ENCODE results near the gene EFNA2.

The EFNA2 gene

GRCh38 chr19:1286487-1287353, 1.0 kb downstream of the EFNA2 start:
- in situ Hi-C loops (cut with HindIII; ENCODE audit: low sequenced_read_pairs): no loop called here
- no peak overlapping the region for H3K4me3 ChIP-seq (ENCODE audit: low read depth, low read length)
- no peak for DNase-seq (ENCODE audit: low read depth, low spot score)
- TF ChIP-seq CTCF (IDR thresholded peaks at IDR 0.05; ENCODE audit: low read depth, low read length): no peak

GRCh38 chr19:1287354-1288225, 1.9 kb downstream of the EFNA2 start:
- no peak for DNase-seq (ENCODE audit: low read depth, low spot score)
- TF ChIP-seq CTCF (IDR thresholded peaks at IDR 0.05; ENCODE audit: low read depth, low read length): no peak
- H3K4me3 ChIP-seq (ENCODE audit: low read depth, low read length): no peak overlapping the region
- in situ Hi-C loops (cut with HindIII; ENCODE audit: low sequenced_read_pairs): no loop called here

- in situ Hi-C loops (cut with HindIII; ENCODE audit: low sequenced_read_pairs): no loop called here
- TF ChIP-seq CTCF (IDR thresholded peaks at IDR 0.05; ENCODE audit: low read depth, low read length): no peak
- no peak for DNase-seq (ENCODE audit: low read depth, low spot score)
- no peak overlapping the region for H3K4me3 ChIP-seq (ENCODE audit: low read depth, low read length)
Measured at GRCh38 chr19:1288226-1288612, 2.5 kb downstream of the EFNA2 start.

- no peak overlapping the region for H3K4me3 ChIP-seq (ENCODE audit: low read depth, low read length)
- in situ Hi-C loops (cut with HindIII; ENCODE audit: low sequenced_read_pairs): no loop called here
- no peak for TF ChIP-seq CTCF (IDR thresholded peaks at IDR 0.05; ENCODE audit: low read depth, low read length)
- no peak for DNase-seq (ENCODE audit: low read depth, low spot score)
Measured at GRCh38 chr19:1288833-1289685, 3.4 kb downstream of the EFNA2 start.

GRCh38 chr19:1289686-1290025, 4.0 kb downstream of the EFNA2 start:
- H3K4me3 ChIP-seq (ENCODE audit: low read depth, low read length): no peak overlapping the region
- in situ Hi-C loops (cut with HindIII; ENCODE audit: low sequenced_read_pairs): no loop called here
- no peak for DNase-seq (ENCODE audit: low read depth, low spot score)
- no peak for TF ChIP-seq CTCF (IDR thresholded peaks at IDR 0.05; ENCODE audit: low read depth, low read length)

- in situ Hi-C loops (cut with HindIII; ENCODE audit: low sequenced_read_pairs): no loop called here
- no peak for TF ChIP-seq CTCF (IDR thresholded peaks at IDR 0.05; ENCODE audit: low read depth, low read length)
- no peak for DNase-seq (ENCODE audit: low read depth, low spot score)
- H3K4me3 ChIP-seq (ENCODE audit: low read depth, low read length): no peak overlapping the region
Measured at GRCh38 chr19:1290196-1290702, 4.6 kb downstream of the EFNA2 start.
